Transverse colon (tissue), 4 donors: ENCODE data around the gene BACH2. TPM values are rescaled to one million over a fixed set of nuclear protein-coding genes. Genes with fewer than 3 reads are reported as not detected.

Experiments used
- DNase-seq: peaks from one replicate; pipeline ENCODE4 v3.0.0-alpha.2; 2019
- H3K27ac ChIP-seq, 4 donors: fragments of 200-600 bp; sonication (generic); 2 replicates each; pipeline ENCODE4 v1.5.1; 2016 to 2018; ENCODE audit warnings: inconsistent platforms in 4 of 4
- H3K27me3 ChIP-seq: fragments of 200-600 bp; sonication (generic); 2 replicates; pipeline ENCODE4 v1.5.1; 2017; ENCODE audit warnings: inconsistent platforms
- H3K36me3 ChIP-seq, 4 donors: fragments of 200-600 bp; sonication (generic); 2 replicates each; pipeline ENCODE4 v1.5.1; 2017 to 2019; ENCODE audit warnings: inconsistent platforms in 4 of 4
- H3K4me1 ChIP-seq, 4 donors: fragments of 200-600 bp; sonication (generic); 2 replicates each; pipeline ENCODE4 v1.5.1; 2017 to 2020; ENCODE audit warnings: inconsistent platforms in 4 of 4
- H3K4me3 ChIP-seq, 4 donors: fragments of 200-600 bp; sonication (generic); 1 replicate in 1 of 4; 2 replicates in 3 of 4; pipeline versions ENCODE4 v1.5.1 to v1.6.1; 2017 to 2019; ENCODE audit warnings: inconsistent platforms in 4 of 4
- H3K9me3 ChIP-seq, 2 donors: fragments of 200-600 bp; sonication (generic); 2 replicates each; pipeline ENCODE4 v1.5.1; 2017 to 2019; ENCODE audit warnings: inconsistent platforms in 2 of 2
- EP300 ChIP-seq: sonication (generic); formaldehyde crosslinking; IDR thresholded peaks from one replicate; pipeline ENCODE4 v1.6.1; 2017; ENCODE audit warnings: antibody characterized with exemption, low read depth
- POLR2A ChIP-seq: fragments of 450-650 bp; IDR thresholded peaks from one replicate; pipeline ENCODE4 v1.6.1; 2016; ENCODE audit warnings: antibody characterized with exemption, mild to moderate bottlenecking, moderate library complexity
- POLR2AphosphoS5 ChIP-seq, 3 donors: sonication (generic); formaldehyde crosslinking; IDR thresholded peaks; one replicate each; pipeline ENCODE4 v1.6.1; 2016; ENCODE audit warnings: antibody characterized with exemption in 3 of 3
- WGBS, 2 donors: methylation state at CpG; one replicate each; pipeline ENCODE4 v1.1.5; 2018; ENCODE audit warnings: low coverage in 1 of 2; 5-methylcytosine and 5-hydroxymethylcytosine counted together
- in situ Hi-C, 4 donors: fragments of 200-750 bp; cut with MboI; loops; one replicate each; pipeline versions ENCODE4 v1.15.0 to v1.15.1; 2017; ENCODE audit warnings: low sequenced_read_pairs in 3 of 4, low pct_ligation_motif_present in 1 of 4, low pct_unique_long_range_greater_than_20kb in 1 of 4
- intact Hi-C: fragments of 100-400 bp; cut with DNase I; formaldehyde crosslinking; loops from one replicate; pipeline ENCODE4 v1.15.1; 2023; ENCODE audit warnings: low total_unique reads
- total RNA-seq, 4 donors: library from RNA; depleted of rRNA; stranded (reverse); fragments of >200 nt; gene quantifications; one replicate each; pipeline ENCODE4 v1.1.0, GENCODE V29; 2016
- TF ChIP-seq, protein P1 (sequence below), 5 experiments: fragments of 200-600 bp in 3 of 5; fragments of 450-650 bp in 2 of 5; sonication (generic) in 3 of 5; IDR thresholded peaks; 1 replicate in 2 of 5; 2 replicates in 3 of 5; pipeline ENCODE4 v1.5.1; 2016 to 2017; ENCODE audit warnings: antibody characterized with exemption in 5 of 5, inconsistent platforms in 3 of 5, mild to moderate bottlenecking in 2 of 5, moderate library complexity in 1 of 5

Gene BACH2
- total RNA-seq, 4 donors from 2014 or later, result 0.20 to 7.5 (median 2.4) TPM

DNA sequence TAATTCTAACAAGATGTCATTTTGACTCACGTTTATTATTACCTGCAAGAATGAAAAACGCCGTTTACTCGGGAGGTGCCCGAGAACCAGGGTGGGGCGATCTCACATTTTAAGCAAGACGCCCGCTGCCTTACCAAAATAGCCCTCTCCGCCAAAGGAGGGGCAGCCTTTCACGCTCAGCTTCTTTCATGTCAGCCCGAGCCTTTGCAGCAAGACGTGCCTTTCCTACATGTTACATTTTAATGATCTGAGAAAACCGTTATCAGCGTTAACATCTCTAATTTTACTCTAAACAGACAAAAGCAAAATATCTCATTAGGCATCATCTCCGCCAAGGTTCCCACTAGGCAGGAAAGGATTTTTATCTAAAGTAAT, 2.0 kb downstream of the BACH2 start:
- in situ Hi-C loops, result loop anchor here in 2 of 4 donors (25.0 kb wide), 1 partner anchor 332 kb away; no protein-coding TSS in a partner anchor
- 24 to 26% methylated on average over 13 to 15 of the region's 15 CpGs for WGBS, 2 donors
- no peaks in the 10 kb centered on the region for H3K36me3 ChIP-seq
- H3K4me3 ChIP-seq, result peak overlapping the region; percentile 59 to 89 (median 69)
- peaks cover 55% of the 10 kb centered on the region for H3K27me3 ChIP-seq
- TF ChIP-seq POLR2A (no peak), POLR2AphosphoS5 (IDR thresholded peaks at IDR 0.05) (no peak), EP300 (no peak)
- TF ChIP-seq, protein P1, sequence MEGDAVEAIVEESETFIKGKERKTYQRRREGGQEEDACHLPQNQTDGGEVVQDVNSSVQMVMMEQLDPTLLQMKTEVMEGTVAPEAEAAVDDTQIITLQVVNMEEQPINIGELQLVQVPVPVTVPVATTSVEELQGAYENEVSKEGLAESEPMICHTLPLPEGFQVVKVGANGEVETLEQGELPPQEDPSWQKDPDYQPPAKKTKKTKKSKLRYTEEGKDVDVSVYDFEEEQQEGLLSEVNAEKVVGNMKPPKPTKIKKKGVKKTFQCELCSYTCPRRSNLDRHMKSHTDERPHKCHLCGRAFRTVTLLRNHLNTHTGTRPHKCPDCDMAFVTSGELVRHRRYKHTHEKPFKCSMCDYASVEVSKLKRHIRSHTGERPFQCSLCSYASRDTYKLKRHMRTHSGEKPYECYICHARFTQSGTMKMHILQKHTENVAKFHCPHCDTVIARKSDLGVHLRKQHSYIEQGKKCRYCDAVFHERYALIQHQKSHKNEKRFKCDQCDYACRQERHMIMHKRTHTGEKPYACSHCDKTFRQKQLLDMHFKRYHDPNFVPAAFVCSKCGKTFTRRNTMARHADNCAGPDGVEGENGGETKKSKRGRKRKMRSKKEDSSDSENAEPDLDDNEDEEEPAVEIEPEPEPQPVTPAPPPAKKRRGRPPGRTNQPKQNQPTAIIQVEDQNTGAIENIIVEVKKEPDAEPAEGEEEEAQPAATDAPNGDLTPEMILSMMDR (IDR thresholded peaks at IDR 0.05), result no peak
- intact Hi-C loops, result no loop called here
- no peaks in the 10 kb centered on the region for H3K9me3 ChIP-seq
- no peak for DNase-seq
- H3K4me1 ChIP-seq, result peaks cover 0 to 19% (median 12%) of the 10 kb centered on the region in 4 donors
- H3K27ac ChIP-seq, result peak overlapping the region in 1 of 4 donors; percentile 82

GRCh38 chr6:90294008-90294511, 2.6 kb downstream of the BACH2 start:
- DNase-seq, result no peak
- H3K36me3 ChIP-seq, result no peaks in the 10 kb centered on the region
- H3K27me3 ChIP-seq, result peaks cover 54% of the 10 kb centered on the region
- WGBS, 2 donors, result 82 to 88% methylated on average over 3 to 5 of the region's 5 CpGs
- TF ChIP-seq POLR2AphosphoS5 (IDR thresholded peaks at IDR 0.05), result no peak
- no peak for TF ChIP-seq EP300
- no peak for TF ChIP-seq POLR2A
- TF ChIP-seq, protein P1 (IDR thresholded peaks at IDR 0.05), result no peak
- H3K4me1 ChIP-seq, result peaks cover 0 to 19% (median 12%) of the 10 kb centered on the region in 4 donors
- H3K4me3 ChIP-seq, result peak overlapping the region in 1 of 4 donors; percentile 89
- intact Hi-C loops (no loop called here), in situ Hi-C loops (loop anchor here in 2 of 4 donors (25.0 kb wide), 1 partner anchor 332 kb away; no protein-coding TSS in a partner anchor)
- no peak overlapping the region for H3K27ac ChIP-seq
- no peaks in the 10 kb centered on the region for H3K9me3 ChIP-seq

GRCh38 chr6:90293319-90293953, 3.2 kb downstream of the BACH2 start:
- intact Hi-C loops, result no loop called here

DNA sequence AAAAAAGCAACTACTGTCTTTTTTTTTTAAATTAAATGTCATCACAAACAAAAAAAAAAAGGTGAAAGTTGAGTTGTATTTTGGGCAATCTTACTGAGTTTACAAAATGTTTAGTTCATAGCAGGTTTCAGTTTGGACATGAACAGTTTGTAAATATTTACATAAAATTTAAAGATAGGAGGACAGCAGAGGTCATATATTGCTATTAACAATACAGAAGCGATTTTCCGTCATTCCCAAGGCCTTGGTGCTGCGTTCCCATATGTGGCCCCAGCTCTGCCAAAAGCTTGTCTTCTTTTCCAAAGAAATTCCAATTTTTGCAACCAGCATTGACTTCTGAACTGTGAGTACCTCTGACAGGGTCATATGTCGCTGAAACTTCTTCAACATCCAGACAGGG, 5.1 kb downstream of the BACH2 start:
- WGBS, 2 donors, result 86 to 97% methylated on average over 4 of the region's 4 CpGs
- H3K4me3 ChIP-seq, result no peak overlapping the region
- TF ChIP-seq, protein P1 (IDR thresholded peaks at IDR 0.05), result no peak
- TF ChIP-seq POLR2A (no peak), EP300 (no peak), POLR2AphosphoS5 (IDR thresholded peaks at IDR 0.05) (no peak)
- DNase-seq, result no peak
- in situ Hi-C loops, result loop anchor here in 2 of 4 donors (25.0 kb wide), 1 partner anchor 329 kb away; no protein-coding TSS in a partner anchor
- intact Hi-C loops, result no loop called here
- H3K9me3 ChIP-seq, result no peaks in the 10 kb centered on the region
- no peak overlapping the region for H3K27ac ChIP-seq
- H3K4me1 ChIP-seq, result peaks cover 0 to 15% (median 12%) of the 10 kb centered on the region in 4 donors
- H3K36me3 ChIP-seq, result no peaks in the 10 kb centered on the region
- peaks cover 37% of the 10 kb centered on the region for H3K27me3 ChIP-seq

More at GRCh38 chr6:90293319-90293953, 3.2 kb downstream of the BACH2 start:
- Histone ChIP-seq H3K27ac (no peak overlapping the region), H3K4me3 (no peak overlapping the region), H3K9me3 (no peaks in the 10 kb centered on the region), H3K4me1 (peaks cover 0 to 19% (median 12%) of the 10 kb centered on the region in 4 donors), H3K27me3 (peaks cover 52% of the 10 kb centered on the region), H3K36me3 (no peaks in the 10 kb centered on the region)
- in situ Hi-C loops, result loop anchor here in 2 of 4 donors (25.0 kb wide), 1 partner anchor 331 kb away; no protein-coding TSS in a partner anchor
- DNase-seq, result no peak
- TF ChIP-seq POLR2A (no peak), EP300 (no peak), POLR2AphosphoS5 (IDR thresholded peaks at IDR 0.05) (no peak)
- TF ChIP-seq, protein P1 (IDR thresholded peaks at IDR 0.05), result no peak
- WGBS, 2 donors, result 96% methylated on average over 3 of the region's 3 CpGs; no CpG with 5 or more reads in 1 of the 2 donors
